GM23248 (cell line): ENCODE data around the gene XPO6. TPM values are rescaled to one million over a fixed set of nuclear protein-coding genes. Genes with fewer than 3 reads are reported as not detected.

ENCODE experiments used
- DNase-seq: peaks from one replicate; pipeline ENCODE4 v3.0.0-alpha.2; 2015
- H2AFZ ChIP-seq: fragments of 200-600 bp; sonication (generic); 2 replicates; pipeline ENCODE4 v1.6.1; 2016; ENCODE audit warnings: antibody characterized with exemption
- H3F3A ChIP-seq: fragments of 200-600 bp; sonication (generic); 2 replicates; pipeline ENCODE4 v1.6.1; 2016; ENCODE audit warnings: mild to moderate bottlenecking, antibody characterized with exemption, mixed run types; ENCODE audit not compliant: insufficient read depth
- H3K27ac ChIP-seq: fragments of 200-600 bp; sonication (generic); 2 replicates; pipeline ENCODE4 v1.5.1; 2016; ENCODE audit warnings: mild to moderate bottlenecking
- H3K27me3 ChIP-seq: fragments of 200-600 bp; sonication (generic); replicated peaks from 2 replicates; pipeline ENCODE4 v1.6.1; 2016; ENCODE audit warnings: mild to moderate bottlenecking; ENCODE audit not compliant: insufficient read depth
- H3K36me3 ChIP-seq: fragments of 200-600 bp; sonication (generic); 2 replicates; pipeline ENCODE4 v1.6.1; 2016; ENCODE audit warnings: low read depth, mild to moderate bottlenecking
- H3K4me1 ChIP-seq: fragments of 200-600 bp; sonication (generic); 2 replicates; pipeline ENCODE4 v1.6.1; 2016; ENCODE audit warnings: mild to moderate bottlenecking; ENCODE audit not compliant: insufficient read depth
- H3K4me2 ChIP-seq: fragments of 200-600 bp; sonication (generic); one replicate; pipeline ENCODE4 v1.6.1; 2016; ENCODE audit warnings: mild to moderate bottlenecking; ENCODE audit not compliant: unreplicated experiment
- H3K4me3 ChIP-seq: fragments of 200-600 bp; sonication (generic); 2 replicates; pipeline ENCODE4 v1.5.1; 2016; ENCODE audit warnings: mild to moderate bottlenecking
- H3K79me2 ChIP-seq: fragments of 200-600 bp; sonication (generic); 2 replicates; pipeline ENCODE4 v1.6.1; 2016; ENCODE audit warnings: mild to moderate bottlenecking; ENCODE audit not compliant: insufficient read depth
- H3K9ac ChIP-seq: fragments of 200-600 bp; sonication (generic); 2 replicates; pipeline ENCODE4 v1.6.1; 2016; ENCODE audit warnings: mild to moderate bottlenecking
- H3K9me2 ChIP-seq: fragments of 200-600 bp; sonication (generic); 2 replicates; pipeline ENCODE4 v1.6.1; 2016; ENCODE audit warnings: mixed run types, mild to moderate bottlenecking, moderate library complexity; ENCODE audit not compliant: insufficient read depth
- H3K9me3 ChIP-seq: fragments of 200-600 bp; sonication (generic); one replicate; pipeline ENCODE4 v1.6.1; 2017; ENCODE audit warnings: low read depth
- H4K20me1 ChIP-seq: fragments of 200-600 bp; sonication (generic); 2 replicates; pipeline ENCODE4 v1.6.0; 2016; ENCODE audit not compliant: insufficient read depth
- EZH2 ChIP-seq: fragments of 200-600 bp; sonication (generic); IDR thresholded peaks from 2 replicates; pipeline ENCODE4 v1.6.1; 2018; ENCODE audit warnings: antibody characterized with exemption, mild to moderate bottlenecking; ENCODE audit not compliant: insufficient read depth, poor library complexity, severe bottlenecking
- EZH2phosphoT487 ChIP-seq: fragments of 200-600 bp; sonication (generic); IDR thresholded peaks from 2 replicates; pipeline ENCODE4 v1.6.1; 2018; ENCODE audit warnings: antibody characterized with exemption, moderate library complexity, mild to moderate bottlenecking, low read depth; ENCODE audit not compliant: insufficient read depth
- WGBS, 2 experiments: methylation state at CpG; one replicate each; pipeline ENCODE4 v1.1.6; 2015 to 2017; ENCODE audit warnings: low lambda C conversion rate in 2 of 2, low coverage in 1 of 2; ENCODE audit errors: missing lambda C conversion rate in 2 of 2; 5-methylcytosine and 5-hydroxymethylcytosine counted together
- in situ Hi-C: fragments of 300-500 bp; cut with MboI; formaldehyde crosslinking; loops from 2 replicates; pipeline ENCODE4 v1.15.0; 2020
- polyA plus RNA-seq: library from polyadenylated mRNA; unstranded; fragments of >200 nt; fragmentation: Nextera tagmentation; extraction: Ambion mirVana; gene quantifications from 2 replicates; pipeline ENCODE4 v1.2.1, GENCODE V29; 2016
- total RNA-seq: library from RNA; depleted of rRNA; stranded (reverse); fragments of >200 nt; shearing (Covaris generic); gene quantifications from 2 replicates; pipeline ENCODE4 v1.2.3, GENCODE V29; 2014

The XPO6 gene
- total and polyA plus RNA-seq, 2 experiments from 2014 or later, result 50.7 to 118 TPM

DNA sequence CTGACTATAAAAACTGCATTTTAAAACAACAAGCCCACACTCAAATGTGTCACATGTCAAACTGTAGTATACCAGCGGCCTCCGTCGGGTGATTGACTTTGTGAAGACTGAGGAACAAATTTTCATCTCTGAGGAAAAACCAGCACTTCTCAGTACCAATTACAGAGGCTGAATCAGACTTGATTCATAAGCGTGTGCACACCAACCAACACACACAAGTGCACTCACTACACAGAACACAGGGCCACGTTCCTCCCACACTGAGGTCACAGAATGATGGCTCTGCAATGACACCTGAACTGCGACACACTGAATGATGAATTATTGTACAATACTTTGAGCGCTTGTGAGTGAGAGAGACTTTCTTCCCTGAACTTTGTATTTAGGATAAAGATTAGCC is 29.6 kb downstream of the XPO6 start:
- peak; percentile 64 for DNase-seq

GRCh38 chr16:28181515-28181914 is 30.2 kb downstream of the XPO6 start:
- no peaks in the 10 kb centered on the region for H3K9me3 ChIP-seq
- peak overlapping the region; percentile 47 for H3K4me2 ChIP-seq
- peaks cover 41% of the 10 kb centered on the region for H3K4me1 ChIP-seq
- no peak for TF ChIP-seq EZH2
- no peak for TF ChIP-seq EZH2phosphoT487
- no peaks in the 10 kb centered on the region for H3K9me2 ChIP-seq
- peak; percentile 92 for DNase-seq
- 8 to 25% methylated on average over 1 to 2 of the region's 2 CpGs for WGBS, 2 experiments
- peaks cover 9% of the 10 kb centered on the region for H4K20me1 ChIP-seq
- peaks cover 20% of the 10 kb centered on the region; the same call in 1 of the 2 replicates for H3K36me3 ChIP-seq
- in situ Hi-C loops, result no loop called here
- H3K79me2 ChIP-seq, result peaks cover 100% of the 10 kb centered on the region
- H3K4me3 ChIP-seq, result no peak overlapping the region
- peak overlapping the region; percentile 59 for H3K27ac ChIP-seq
- peaks cover 45% of the 10 kb centered on the region for H3F3A ChIP-seq
- H3K9ac ChIP-seq, result peak overlapping the region; percentile 5; the same call in 1 of the 2 replicates
- H2AFZ ChIP-seq, result no peak overlapping the region
- no peaks in the 10 kb centered on the region for H3K27me3 ChIP-seq

More for the DNA sequence above, 29.6 kb downstream of the XPO6 start:
- no peak for TF ChIP-seq EZH2
- no peak for TF ChIP-seq EZH2phosphoT487
- Histone ChIP-seq H3K36me3 (peaks cover 14% of the 10 kb centered on the region; the same call in 1 of the 2 replicates), H3K9me3 (no peaks in the 10 kb centered on the region), H4K20me1 (peaks cover 13% of the 10 kb centered on the region), H3K27ac (peak overlapping the region; percentile 59), H3K27me3 (no peaks in the 10 kb centered on the region), H3F3A (peaks cover 52% of the 10 kb centered on the region), H3K4me2 (peak overlapping the region; percentile 47), H3K9me2 (no peaks in the 10 kb centered on the region), H3K4me1 (peaks cover 48% of the 10 kb centered on the region), H3K79me2 (peaks cover 100% of the 10 kb centered on the region), H2AFZ (no peak overlapping the region), H3K9ac (peak overlapping the region; percentile 5; the same call in 1 of the 2 replicates), H3K4me3 (no peak overlapping the region)
- in situ Hi-C loops, result no loop called here
- WGBS, 2 experiments, result 52 to 64% methylated on average over 7 of the region's 7 CpGs

GRCh38 chr16:28180655-28181460 is 30.9 kb downstream of the XPO6 start:
- DNase-seq, result peak; percentile 37
- peaks cover 9% of the 10 kb centered on the region for H4K20me1 ChIP-seq
- peak overlapping the region; percentile 59 for H3K27ac ChIP-seq

DNA sequence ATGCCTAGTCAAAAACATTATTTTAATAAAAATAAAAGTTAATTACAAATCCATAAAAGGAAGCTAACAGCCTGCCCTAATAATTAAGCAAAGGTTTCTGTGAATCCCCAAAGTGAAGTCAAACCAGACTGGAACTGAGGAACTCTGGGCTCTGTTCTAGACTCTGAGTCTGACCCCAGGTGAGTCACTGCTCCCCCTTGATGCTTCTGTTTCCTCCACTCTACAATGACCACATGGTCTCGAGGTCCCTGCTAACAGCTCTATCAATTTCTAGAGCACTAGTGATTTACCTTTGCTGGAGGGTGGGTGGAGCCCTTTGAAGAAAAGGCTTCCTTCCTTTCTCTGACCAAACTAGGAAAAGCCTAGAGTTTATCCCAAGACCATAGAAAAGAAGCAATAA is 32.4 kb downstream of the XPO6 start:
- TF ChIP-seq EZH2phosphoT487, result no peak
- TF ChIP-seq EZH2, result no peak
- Histone ChIP-seq H3K36me3 (peaks cover 30% of the 10 kb centered on the region; the same call in 1 of the 2 replicates), H3K4me1 (peaks cover 30% of the 10 kb centered on the region), H3K4me3 (no peak overlapping the region), H3K27me3 (no peaks in the 10 kb centered on the region), H3K9ac (no peak overlapping the region), H3K27ac (0 out of 2 replicates have a peak overlapping the region, but pooled peaks have one; percentile 7), H2AFZ (no peak overlapping the region), H3F3A (peaks cover 39% of the 10 kb centered on the region), H4K20me1 (peaks cover 9% of the 10 kb centered on the region), H3K9me3 (no peaks in the 10 kb centered on the region), H3K79me2 (peaks cover 100% of the 10 kb centered on the region), H3K4me2 (no peak overlapping the region), H3K9me2 (no peaks in the 10 kb centered on the region)
- WGBS, 2 experiments, result 96% methylated on average over 1 of the region's 1 CpG
- in situ Hi-C loops, result no loop called here
- no peak for DNase-seq

More at GRCh38 chr16:28180655-28181460, 30.9 kb downstream of the XPO6 start:
- peaks cover 34% of the 10 kb centered on the region for H3K4me1 ChIP-seq
- H3K9ac ChIP-seq, result no peak overlapping the region
- no peak overlapping the region for H3K4me3 ChIP-seq
- in situ Hi-C loops, result no loop called here
- H3K79me2 ChIP-seq, result peaks cover 100% of the 10 kb centered on the region
- no peaks in the 10 kb centered on the region for H3K27me3 ChIP-seq
- no peaks in the 10 kb centered on the region for H3K9me2 ChIP-seq
- peaks cover 43% of the 10 kb centered on the region for H3F3A ChIP-seq
- no peaks in the 10 kb centered on the region for H3K9me3 ChIP-seq
- H3K4me2 ChIP-seq, result peak overlapping the region; percentile 47
- 85 to 86% methylated on average over 9 of the region's 9 CpGs for WGBS, 2 experiments
- no peak overlapping the region for H2AFZ ChIP-seq
- peaks cover 25% of the 10 kb centered on the region; the same call in 1 of the 2 replicates for H3K36me3 ChIP-seq
- TF ChIP-seq EZH2phosphoT487, result no peak
- no peak for TF ChIP-seq EZH2
